ENCODE measurements around the gene PNISR.

DNA sequence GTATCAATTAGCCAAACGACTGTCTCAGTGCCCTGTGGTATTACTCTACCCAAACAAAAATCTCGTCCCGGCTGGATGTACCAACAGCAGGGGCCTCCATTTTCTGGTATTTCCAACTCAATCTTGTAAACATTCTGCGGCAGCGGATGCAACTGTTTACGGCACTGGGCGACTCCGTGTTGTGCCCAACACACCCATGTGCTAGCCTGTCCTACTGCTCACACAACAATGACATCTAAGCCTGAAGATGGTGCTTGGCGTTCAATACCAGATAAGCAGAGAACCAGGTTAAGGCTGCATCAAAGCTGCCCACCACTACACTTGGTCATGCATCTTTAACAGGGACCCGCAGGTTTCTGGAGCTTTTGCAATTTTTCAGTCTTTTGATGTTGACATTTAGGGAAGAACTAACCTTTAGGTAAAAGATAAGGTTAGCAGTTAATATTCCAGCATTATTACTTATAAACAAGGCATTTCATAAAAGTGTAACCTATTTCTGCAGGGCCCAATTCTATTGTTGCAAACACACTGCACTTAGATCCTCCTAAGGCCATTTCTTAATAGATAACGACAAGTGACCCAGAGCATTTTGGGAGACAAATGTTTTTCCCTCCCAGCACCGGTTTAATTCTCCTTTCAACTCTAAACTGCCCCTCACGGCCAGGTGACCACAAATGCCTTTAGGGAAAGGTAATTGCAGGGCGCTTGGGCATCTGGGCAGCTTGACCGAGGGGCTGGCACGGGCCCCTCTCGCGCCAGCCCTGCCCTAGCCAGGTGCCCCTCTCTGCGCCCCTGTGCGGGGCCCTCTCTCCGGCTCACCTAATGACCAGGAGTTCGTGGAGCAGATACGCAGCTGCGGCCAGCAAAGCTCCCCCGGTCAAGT is 76.6 kb downstream of the PNISR start:
- TF ChIP-seq, protein P1, sequence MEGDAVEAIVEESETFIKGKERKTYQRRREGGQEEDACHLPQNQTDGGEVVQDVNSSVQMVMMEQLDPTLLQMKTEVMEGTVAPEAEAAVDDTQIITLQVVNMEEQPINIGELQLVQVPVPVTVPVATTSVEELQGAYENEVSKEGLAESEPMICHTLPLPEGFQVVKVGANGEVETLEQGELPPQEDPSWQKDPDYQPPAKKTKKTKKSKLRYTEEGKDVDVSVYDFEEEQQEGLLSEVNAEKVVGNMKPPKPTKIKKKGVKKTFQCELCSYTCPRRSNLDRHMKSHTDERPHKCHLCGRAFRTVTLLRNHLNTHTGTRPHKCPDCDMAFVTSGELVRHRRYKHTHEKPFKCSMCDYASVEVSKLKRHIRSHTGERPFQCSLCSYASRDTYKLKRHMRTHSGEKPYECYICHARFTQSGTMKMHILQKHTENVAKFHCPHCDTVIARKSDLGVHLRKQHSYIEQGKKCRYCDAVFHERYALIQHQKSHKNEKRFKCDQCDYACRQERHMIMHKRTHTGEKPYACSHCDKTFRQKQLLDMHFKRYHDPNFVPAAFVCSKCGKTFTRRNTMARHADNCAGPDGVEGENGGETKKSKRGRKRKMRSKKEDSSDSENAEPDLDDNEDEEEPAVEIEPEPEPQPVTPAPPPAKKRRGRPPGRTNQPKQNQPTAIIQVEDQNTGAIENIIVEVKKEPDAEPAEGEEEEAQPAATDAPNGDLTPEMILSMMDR (IDR thresholded peaks at IDR 0.05; ENCODE audit: low read depth, low read length, poor library complexity, severe bottlenecking), result no peak
- TF ChIP-seq EZH2phosphoT487 (IDR thresholded peaks at IDR 0.05; ENCODE audit: borderline replicate concordance, low read length), result no peak
